ENCODE measurements around the gene NUDT15. TPM values are rescaled to one million over a fixed set of nuclear protein-coding genes. Genes with fewer than 3 reads are reported as not detected.

Gene NUDT15
- total and polyA plus RNA-seq, 2 of the 8 experiments (the other 6 are each of a cell fraction or from before 2014, with no cell fraction given), result 37.8 to 65.9 TPM

- no peak overlapping the region for H2AK5ac ChIP-seq (ENCODE audit: low read depth, low read length)
- no peak overlapping the region for H3K4ac ChIP-seq (replicated peaks; ENCODE audit: insufficient read length, low read depth, low read length)
- FAIRE-seq (no peak), DNase-seq (ENCODE audit: low read depth in 1 of 2, low spot score in 2 of 2) (no peak)
- H3K4me3 ChIP-seq (ENCODE audit: extremely low read depth in 1 of 4, insufficient read depth in 2 of 4, low read depth in 3 of 4, low read length in 4 of 4), result no peak overlapping the region
- H3K23me2 ChIP-seq (ENCODE audit: low read depth, low read length), result peaks cover 6% of the 10 kb centered on the region
- H4K5ac ChIP-seq (ENCODE audit: insufficient read length, low read depth, low read length), result no peak overlapping the region
- no peak overlapping the region for H3K56ac ChIP-seq (replicated peaks; ENCODE audit: insufficient read length, low read depth, low read length)
- no peak overlapping the region for H4K91ac ChIP-seq (replicated peaks; ENCODE audit: insufficient read length, low read length)
- peaks cover 7 to 15% (median 11%) of the 10 kb centered on the region in 4 experiments; a peak in 5 of 8 replicates for H3K36me3 ChIP-seq (ENCODE audit: control insufficient read depth in 2 of 4, insufficient read depth in 4 of 4, low read length in 3 of 4)
- CTCF ChIA-PET (ENCODE audit: partially characterized antibody), result interaction anchor here (0.5 to 3.9 kb wide), 3 partner anchors 8 to 55 kb away, joined by 5 to 50 read pairs (median 10); partner anchors contain the start of gene MED4
- no peaks in the 10 kb centered on the region for H3K9me3 ChIP-seq (ENCODE audit: insufficient read depth in 2 of 2, low read depth in 1 of 2, low read length in 1 of 2)
- H3K79me1 ChIP-seq (ENCODE audit: low read depth, low read length), result 0 out of 2 replicates have a peak, but pooled peaks cover 2% of the 10 kb centered on the region
- peaks cover 0 to 19% of the 10 kb centered on the region in 2 experiments; a peak in 3 of 4 replicates for H3K79me2 ChIP-seq (ENCODE audit: control insufficient read depth in 1 of 2, insufficient read depth in 2 of 2, low read length in 2 of 2)
- no peaks in the 10 kb centered on the region for H3K27me3 ChIP-seq (replicated peaks in 1 of 4; ENCODE audit: control insufficient read depth in 3 of 4, extremely low read depth in 1 of 4, insufficient read depth in 3 of 4, low read length in 3 of 4)
- no peak overlapping the region for H3K18ac ChIP-seq (ENCODE audit: extremely low read depth, low read length)
- POLR2A ChIA-PET (ENCODE audit: partially characterized antibody), result interaction anchor here (1.1 to 5.1 kb wide), 3 partner anchors 9 to 38 kb away, joined by 5 to 43 read pairs (median 5); partner anchors contain the start of gene SUCLA2
- no peak overlapping the region for H2BK20ac ChIP-seq (ENCODE audit: low read length)
- no peak overlapping the region for H2AFZ ChIP-seq (ENCODE audit: low read length)
- no peak overlapping the region for H3K23ac ChIP-seq (ENCODE audit: insufficient read length)
- H3K9ac ChIP-seq (replicated peaks in 1 of 4; ENCODE audit: extremely low read depth in 1 of 4, low read depth in 3 of 4, low read length in 3 of 4), result no peak overlapping the region
- H3K4me1 ChIP-seq (replicated peaks in 1 of 4; ENCODE audit: control insufficient read depth in 3 of 4, insufficient read depth in 4 of 4, low read length in 3 of 4), result peaks cover 0 to 4% (median 2%) of the 10 kb centered on the region in 4 experiments; a peak in 3 of 7 replicates
- no peak overlapping the region for H2BK12ac ChIP-seq (ENCODE audit: low read depth, low read length)
- no peak overlapping the region for H3K27ac ChIP-seq (ENCODE audit: low read depth, low read length)
- H2BK120ac ChIP-seq (replicated peaks; ENCODE audit: low read depth, low read length), result no peak overlapping the region
- H2BK15ac ChIP-seq (ENCODE audit: low read length), result no peak overlapping the region
- peaks cover 0 to 3% of the 10 kb centered on the region in 2 experiments for H4K20me1 ChIP-seq (replicated peaks in 1 of 2; ENCODE audit: control insufficient read depth in 1 of 2, insufficient read depth in 2 of 2, low read length in 2 of 2)
- no peak overlapping the region for H3K4me2 ChIP-seq (ENCODE audit: insufficient read depth in 1 of 2, low read depth in 2 of 2, low read length in 2 of 2)
- H3K14ac ChIP-seq (ENCODE audit: insufficient read length), result no peak overlapping the region
- H2BK5ac ChIP-seq (ENCODE audit: low read depth, low read length), result no peak overlapping the region
- H4K8ac ChIP-seq (ENCODE audit: extremely low read depth, insufficient read depth, low read length), result no peak overlapping the region
- no peak for TF ChIP-seq RNF2 (IDR thresholded peaks at IDR 0.05; ENCODE audit: borderline replicate concordance, low read depth, low read length, missing control alignments, poor library complexity, severe bottlenecking)
- no peak for TF ChIP-seq MAX (IDR thresholded peaks at IDR 0.05)
- no peak for TF ChIP-seq CBX8 (IDR thresholded peaks at IDR 0.05; ENCODE audit: borderline replicate concordance, low read depth, low read length)
- TF ChIP-seq RXRA (IDR thresholded peaks at IDR 0.05; ENCODE audit: insufficient read depth, low read depth, low read length), result no peak
- no peak for TF ChIP-seq TCF12 (IDR thresholded peaks at IDR 0.05; ENCODE audit: low read depth, low read length)
- TF ChIP-seq SIRT6 (IDR thresholded peaks at IDR 0.05; ENCODE audit: low read length), result no peak
- TF ChIP-seq POLR2A (IDR thresholded peaks at IDR 0.05; ENCODE audit: control extremely low read depth in 1 of 2, low read depth in 2 of 2, low read length in 2 of 2), result no peak
These were observed 2.5 kb downstream of the NUDT15 start for GRCh38 chr13:48040049-48040448.
